Right lobe of liver (tissue), 4 donors: ENCODE measurements around the gene EXOC3.

Source experiments
- CTCF ChIP-seq, 4 donors: fragments of 200-600 bp in 3 of 4; fragments of 450-650 bp in 1 of 4; IDR thresholded peaks; one replicate each; pipeline versions ENCODE4 v1.5.1 to v1.8.0; 2016 to 2022; ENCODE audit warnings: antibody characterized with exemption in 4 of 4, mild to moderate bottlenecking in 2 of 4
- POLR2A ChIP-seq: fragments of 450-650 bp; IDR thresholded peaks from one replicate; pipeline ENCODE4 v1.6.1; 2017; ENCODE audit warnings: antibody characterized with exemption, mild to moderate bottlenecking
- donor health status: DM: no; HTN: no; CAD: no.
- donor health status: DM: no; HTN: no; CAD: no.
- donor health status: DM: no; HTN: yes; CAD: no.

- TF ChIP-seq CTCF (IDR thresholded peaks at IDR 0.05) (no peak), POLR2A (no peak)
These were observed 22.8 kb downstream of the EXOC3 start for GRCh38 chr5:465591-466403.
